HepG2 (cell line): ENCODE measurements around the gene CAMTA1.

Experiments
- KDM1A ChIP-seq: IDR thresholded peaks from 2 replicates; pipeline ENCODE4 v1.6.1; 2016; ENCODE audit warnings: missing compliant biosample characterization
- MAFK ChIP-seq, 2 experiments: IDR thresholded peaks in 1 of 2; conservative IDR thresholded peaks in 1 of 2; 2 replicates each; pipeline ENCODE4 v1.6.1; 2011; ENCODE audit warnings: improper control_type of control experiment in 2 of 2, low read length in 2 of 2
- POLR2A ChIP-seq, 2 experiments: IDR thresholded peaks; 2 replicates each; pipeline ENCODE4 v1.6.1; 2011; ENCODE audit warnings: low read depth in 2 of 2, low read length in 2 of 2, mild to moderate bottlenecking in 1 of 2, moderate library complexity in 1 of 2; ENCODE audit not compliant: insufficient read depth in 1 of 2
- SMAD1 ChIP-seq: sonication (generic); formaldehyde crosslinking; IDR thresholded peaks from 2 replicates; pipeline ENCODE4 v1.4.0; 2020; ENCODE audit warnings: missing genetic modification reagents, low read depth, mild to moderate bottlenecking, borderline replicate concordance
- TF ChIP-seq, protein P1 (sequence below): sonication (generic); formaldehyde crosslinking; IDR thresholded peaks from 2 replicates; pipeline ENCODE4 v1.5.0; 2020; ENCODE audit warnings: mild to moderate bottlenecking, missing genetic modification reagents, moderate library complexity
- TF ChIP-seq, protein P2 (sequence below): sonication (generic); formaldehyde crosslinking; IDR thresholded peaks from 2 replicates; pipeline ENCODE4 v1.5.0; 2020; ENCODE audit warnings: mild to moderate bottlenecking, missing genetic modification reagents, borderline replicate concordance
- TF ChIP-seq, protein P3 (sequence below): sonication (generic); formaldehyde crosslinking; IDR thresholded peaks from 2 replicates; pipeline ENCODE4 v1.4.0; 2020; ENCODE audit warnings: mild to moderate bottlenecking, missing genetic modification reagents
- TF ChIP-seq, protein P4 (sequence below): conservative IDR thresholded peaks from 2 replicates; pipeline ENCODE4 v1.6.1; 2018; ENCODE audit warnings: missing genetic modification reagents

DNA sequence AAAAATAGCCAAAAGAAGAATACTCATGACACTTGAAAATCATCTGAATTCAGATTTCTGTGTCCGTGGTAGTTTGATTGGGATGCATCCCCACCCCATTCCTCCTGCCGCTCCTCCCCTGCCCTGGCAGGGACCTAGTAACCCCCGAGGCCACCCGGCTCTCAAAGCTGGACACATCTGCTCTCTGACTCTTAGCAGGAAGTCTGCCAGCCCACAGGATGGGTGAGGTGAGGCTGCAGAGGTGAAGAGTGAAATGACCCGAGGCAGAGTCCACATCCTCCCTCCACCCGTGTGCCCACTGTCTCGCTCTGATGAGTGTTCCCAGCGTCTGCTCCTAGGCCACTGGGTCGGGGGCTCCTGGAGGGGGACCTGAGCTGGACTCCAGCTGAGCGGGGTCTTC is 677.4 kb downstream of the CAMTA1 start:
- TF ChIP-seq, protein P1, sequence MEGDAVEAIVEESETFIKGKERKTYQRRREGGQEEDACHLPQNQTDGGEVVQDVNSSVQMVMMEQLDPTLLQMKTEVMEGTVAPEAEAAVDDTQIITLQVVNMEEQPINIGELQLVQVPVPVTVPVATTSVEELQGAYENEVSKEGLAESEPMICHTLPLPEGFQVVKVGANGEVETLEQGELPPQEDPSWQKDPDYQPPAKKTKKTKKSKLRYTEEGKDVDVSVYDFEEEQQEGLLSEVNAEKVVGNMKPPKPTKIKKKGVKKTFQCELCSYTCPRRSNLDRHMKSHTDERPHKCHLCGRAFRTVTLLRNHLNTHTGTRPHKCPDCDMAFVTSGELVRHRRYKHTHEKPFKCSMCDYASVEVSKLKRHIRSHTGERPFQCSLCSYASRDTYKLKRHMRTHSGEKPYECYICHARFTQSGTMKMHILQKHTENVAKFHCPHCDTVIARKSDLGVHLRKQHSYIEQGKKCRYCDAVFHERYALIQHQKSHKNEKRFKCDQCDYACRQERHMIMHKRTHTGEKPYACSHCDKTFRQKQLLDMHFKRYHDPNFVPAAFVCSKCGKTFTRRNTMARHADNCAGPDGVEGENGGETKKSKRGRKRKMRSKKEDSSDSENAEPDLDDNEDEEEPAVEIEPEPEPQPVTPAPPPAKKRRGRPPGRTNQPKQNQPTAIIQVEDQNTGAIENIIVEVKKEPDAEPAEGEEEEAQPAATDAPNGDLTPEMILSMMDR (CRISPR knock-in tag): no peak
- TF ChIP-seq, protein P2, sequence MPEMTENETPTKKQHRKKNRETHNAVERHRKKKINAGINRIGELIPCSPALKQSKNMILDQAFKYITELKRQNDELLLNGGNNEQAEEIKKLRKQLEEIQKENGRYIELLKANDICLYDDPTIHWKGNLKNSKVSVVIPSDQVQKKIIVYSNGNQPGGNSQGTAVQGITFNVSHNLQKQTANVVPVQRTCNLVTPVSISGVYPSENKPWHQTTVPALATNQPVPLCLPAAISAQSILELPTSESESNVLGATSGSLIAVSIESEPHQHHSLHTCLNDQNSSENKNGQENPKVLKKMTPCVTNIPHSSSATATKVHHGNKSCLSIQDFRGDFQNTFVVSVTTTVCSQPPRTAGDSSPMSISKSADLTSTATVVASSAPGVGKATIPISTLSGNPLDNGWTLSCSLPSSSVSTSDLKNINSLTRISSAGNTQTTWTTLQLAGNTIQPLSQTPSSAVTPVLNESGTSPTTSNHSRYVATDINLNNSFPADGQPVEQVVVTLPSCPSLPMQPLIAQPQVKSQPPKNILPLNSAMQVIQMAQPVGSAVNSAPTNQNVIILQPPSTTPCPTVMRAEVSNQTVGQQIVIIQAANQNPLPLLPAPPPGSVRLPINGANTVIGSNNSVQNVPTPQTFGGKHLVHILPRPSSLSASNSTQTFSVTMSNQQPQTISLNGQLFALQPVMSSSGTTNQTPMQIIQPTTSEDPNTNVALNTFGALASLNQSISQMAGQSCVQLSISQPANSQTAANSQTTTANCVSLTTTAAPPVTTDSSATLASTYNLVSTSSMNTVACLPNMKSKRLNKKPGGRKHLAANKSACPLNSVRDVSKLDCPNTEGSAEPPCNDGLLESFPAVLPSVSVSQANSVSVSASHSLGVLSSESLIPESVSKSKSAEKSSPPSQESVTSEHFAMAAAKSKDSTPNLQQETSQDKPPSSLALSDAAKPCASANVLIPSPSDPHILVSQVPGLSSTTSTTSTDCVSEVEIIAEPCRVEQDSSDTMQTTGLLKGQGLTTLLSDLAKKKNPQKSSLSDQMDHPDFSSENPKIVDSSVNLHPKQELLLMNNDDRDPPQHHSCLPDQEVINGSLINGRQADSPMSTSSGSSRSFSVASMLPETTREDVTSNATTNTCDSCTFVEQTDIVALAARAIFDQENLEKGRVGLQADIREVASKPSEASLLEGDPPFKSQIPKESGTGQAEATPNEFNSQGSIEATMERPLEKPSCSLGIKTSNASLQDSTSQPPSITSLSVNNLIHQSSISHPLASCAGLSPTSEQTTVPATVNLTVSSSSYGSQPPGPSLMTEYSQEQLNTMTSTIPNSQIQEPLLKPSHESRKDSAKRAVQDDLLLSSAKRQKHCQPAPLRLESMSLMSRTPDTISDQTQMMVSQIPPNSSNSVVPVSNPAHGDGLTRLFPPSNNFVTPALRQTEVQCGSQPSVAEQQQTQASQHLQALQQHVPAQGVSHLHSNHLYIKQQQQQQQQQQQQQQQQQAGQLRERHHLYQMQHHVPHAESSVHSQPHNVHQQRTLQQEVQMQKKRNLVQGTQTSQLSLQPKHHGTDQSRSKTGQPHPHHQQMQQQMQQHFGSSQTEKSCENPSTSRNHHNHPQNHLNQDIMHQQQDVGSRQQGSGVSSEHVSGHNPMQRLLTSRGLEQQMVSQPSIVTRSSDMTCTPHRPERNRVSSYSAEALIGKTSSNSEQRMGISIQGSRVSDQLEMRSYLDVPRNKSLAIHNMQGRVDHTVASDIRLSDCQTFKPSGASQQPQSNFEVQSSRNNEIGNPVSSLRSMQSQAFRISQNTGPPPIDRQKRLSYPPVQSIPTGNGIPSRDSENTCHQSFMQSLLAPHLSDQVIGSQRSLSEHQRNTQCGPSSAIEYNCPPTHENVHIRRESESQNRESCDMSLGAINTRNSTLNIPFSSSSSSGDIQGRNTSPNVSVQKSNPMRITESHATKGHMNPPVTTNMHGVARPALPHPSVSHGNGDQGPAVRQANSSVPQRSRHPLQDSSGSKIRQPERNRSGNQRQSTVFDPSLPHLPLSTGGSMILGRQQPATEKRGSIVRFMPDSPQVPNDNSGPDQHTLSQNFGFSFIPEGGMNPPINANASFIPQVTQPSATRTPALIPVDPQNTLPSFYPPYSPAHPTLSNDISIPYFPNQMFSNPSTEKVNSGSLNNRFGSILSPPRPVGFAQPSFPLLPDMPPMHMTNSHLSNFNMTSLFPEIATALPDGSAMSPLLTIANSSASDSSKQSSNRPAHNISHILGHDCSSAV (CRISPR knock-in tag): no peak
- TF ChIP-seq, protein P3, sequence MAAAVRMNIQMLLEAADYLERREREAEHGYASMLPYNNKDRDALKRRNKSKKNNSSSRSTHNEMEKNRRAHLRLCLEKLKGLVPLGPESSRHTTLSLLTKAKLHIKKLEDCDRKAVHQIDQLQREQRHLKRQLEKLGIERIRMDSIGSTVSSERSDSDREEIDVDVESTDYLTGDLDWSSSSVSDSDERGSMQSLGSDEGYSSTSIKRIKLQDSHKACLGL (CRISPR knock-in tag): no peak
- no peak for TF ChIP-seq POLR2A (IDR thresholded peaks at IDR 0.05; ENCODE audit: insufficient read depth in 1 of 2, low read depth in 2 of 2, low read length in 2 of 2)
- TF ChIP-seq SMAD1 (CRISPR knock-in tag): no peak
- TF ChIP-seq MAFK (conservative IDR thresholded peaks at IDR 0.05 in 1 of 2, IDR thresholded peaks at IDR 0.05 in 1 of 2; ENCODE audit: low read length in 2 of 2): no peak
- TF ChIP-seq, protein P4, sequence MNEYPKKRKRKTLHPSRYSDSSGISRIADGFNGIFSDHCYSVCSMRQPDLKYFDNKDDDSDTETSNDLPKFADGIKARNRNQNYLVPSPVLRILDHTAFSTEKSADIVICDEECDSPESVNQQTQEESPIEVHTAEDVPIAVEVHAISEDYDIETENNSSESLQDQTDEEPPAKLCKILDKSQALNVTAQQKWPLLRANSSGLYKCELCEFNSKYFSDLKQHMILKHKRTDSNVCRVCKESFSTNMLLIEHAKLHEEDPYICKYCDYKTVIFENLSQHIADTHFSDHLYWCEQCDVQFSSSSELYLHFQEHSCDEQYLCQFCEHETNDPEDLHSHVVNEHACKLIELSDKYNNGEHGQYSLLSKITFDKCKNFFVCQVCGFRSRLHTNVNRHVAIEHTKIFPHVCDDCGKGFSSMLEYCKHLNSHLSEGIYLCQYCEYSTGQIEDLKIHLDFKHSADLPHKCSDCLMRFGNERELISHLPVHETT (CRISPR knock-in tag): no peak
- no peak for TF ChIP-seq KDM1A (CRISPR knock-in tag)
